H9 (cell line): Measurements from ENCODE around the gene PCID2. TPM values are rescaled to one million over a fixed set of nuclear protein-coding genes. Genes with fewer than 3 reads are reported as not detected.
A peak's percentile ranks its signal among the peaks of the same experiment; 100 is the strongest.

Source experiments
- DNase-seq: peaks from one replicate; pipeline ENCODE4 v3.0.0-alpha.2; 2017
- H2AFZ ChIP-seq: one replicate; pipeline ENCODE4 v1.6.1; 2013; ENCODE audit warnings: mild to moderate bottlenecking, low read length, control low read depth, moderate library complexity
- H2AK5ac ChIP-seq: 2 replicates; pipeline ENCODE4 v1.6.1; 2013; ENCODE audit warnings: low read length, control low read depth, mixed read lengths; ENCODE audit not compliant: insufficient read length
- H2BK120ac ChIP-seq: one replicate; pipeline ENCODE4 v1.6.1; 2013; ENCODE audit warnings: low read depth, mild to moderate bottlenecking, low read length, control low read depth, inconsistent platforms; ENCODE audit not compliant: poor library complexity, severe bottlenecking
- H2BK12ac ChIP-seq: 2 replicates; pipeline ENCODE4 v1.6.1; 2013; ENCODE audit warnings: low read length, control low read depth, mixed read lengths, low read depth; ENCODE audit not compliant: insufficient read length
- H2BK15ac ChIP-seq: 2 replicates; pipeline ENCODE4 v1.6.1; 2013; ENCODE audit warnings: low read depth, low read length, control low read depth
- H2BK20ac ChIP-seq: one replicate; pipeline ENCODE4 v1.6.1; 2013; ENCODE audit warnings: low read depth, mild to moderate bottlenecking, low read length, control low read depth, inconsistent platforms; ENCODE audit not compliant: poor library complexity, severe bottlenecking
- H2BK5ac ChIP-seq: 2 replicates; pipeline ENCODE4 v1.6.1; 2013; ENCODE audit warnings: low read length, control low read depth, mixed read lengths; ENCODE audit not compliant: insufficient read length
- H3K14ac ChIP-seq: 2 replicates; pipeline ENCODE4 v1.6.1; 2013; ENCODE audit warnings: low read length, control low read depth; ENCODE audit not compliant: insufficient read depth
- H3K18ac ChIP-seq: 2 replicates; pipeline ENCODE4 v1.6.1; 2013; ENCODE audit warnings: low read depth, mild to moderate bottlenecking, mixed read lengths, low read length, control low read depth; ENCODE audit not compliant: insufficient read length
- H3K23ac ChIP-seq: 2 replicates; pipeline ENCODE4 v1.6.1; 2013; ENCODE audit warnings: low read length, control low read depth, mixed read lengths, low read depth; ENCODE audit not compliant: insufficient read length
- H3K23me2 ChIP-seq: 2 replicates; pipeline ENCODE4 v1.6.1; 2013; ENCODE audit warnings: low read depth, mild to moderate bottlenecking, mixed read lengths, low read length, control low read depth; ENCODE audit not compliant: insufficient read length, poor library complexity, severe bottlenecking
- H3K27ac ChIP-seq: 2 replicates; pipeline ENCODE4 v1.5.1; 2013; ENCODE audit warnings: low read length, control low read depth, mixed read lengths, low read depth; ENCODE audit not compliant: insufficient read length
- H3K27me3 ChIP-seq: 2 replicates; pipeline ENCODE4 v1.6.1; 2013; ENCODE audit warnings: low read length, control low read depth, inconsistent platforms; ENCODE audit not compliant: insufficient read depth
- H3K4ac ChIP-seq: 2 replicates; pipeline ENCODE4 v1.6.1; 2013; ENCODE audit warnings: low read depth, mild to moderate bottlenecking, control low read depth, inconsistent platforms, low read length, moderate library complexity
- H3K4me1 ChIP-seq: 2 replicates; pipeline ENCODE4 v1.6.1; 2013; ENCODE audit warnings: low read length, control low read depth, inconsistent platforms; ENCODE audit not compliant: insufficient read depth
- H3K4me2 ChIP-seq: 2 replicates; pipeline ENCODE4 v1.6.1; 2013; ENCODE audit warnings: low read length, control low read depth, mixed read lengths; ENCODE audit not compliant: insufficient read length, insufficient read depth
- H3K56ac ChIP-seq: 2 replicates; pipeline ENCODE4 v1.6.1; 2013; ENCODE audit warnings: low read depth, mild to moderate bottlenecking, mixed read lengths, low read length, control low read depth; ENCODE audit not compliant: insufficient read length
- H3K79me1 ChIP-seq: 2 replicates; pipeline ENCODE4 v1.6.1; 2013; ENCODE audit warnings: low read depth, mild to moderate bottlenecking, moderate library complexity, low read length, control low read depth, inconsistent platforms; ENCODE audit not compliant: insufficient read depth, poor library complexity, severe bottlenecking
- H3K79me2 ChIP-seq: 2 replicates; pipeline ENCODE4 v1.6.1; 2013; ENCODE audit warnings: low read length, control low read depth, inconsistent platforms; ENCODE audit not compliant: insufficient read depth
- H3K9ac ChIP-seq: 2 replicates; pipeline ENCODE4 v1.6.1; 2013; ENCODE audit warnings: low read length, control low read depth, mixed read lengths; ENCODE audit not compliant: insufficient read length; ENCODE audit errors: extremely low read depth
- H3K9me3 ChIP-seq: one replicate; pipeline ENCODE4 v1.6.1; 2013; ENCODE audit warnings: low read depth, low read length, inconsistent platforms; ENCODE audit not compliant: control insufficient read depth
- H3T11ph ChIP-seq: one replicate; pipeline ENCODE4 v1.6.1; 2013; ENCODE audit warnings: mild to moderate bottlenecking, low read length, control low read depth, inconsistent platforms
- H4K20me1 ChIP-seq: one replicate; pipeline ENCODE4 v1.6.1; 2013; ENCODE audit not compliant: control insufficient read depth, insufficient read length, insufficient read depth
- H4K5ac ChIP-seq: 2 replicates; pipeline ENCODE4 v1.6.1; 2013; ENCODE audit warnings: low read depth, mild to moderate bottlenecking, mixed read lengths, low read length, control low read depth; ENCODE audit not compliant: insufficient read length
- H4K8ac ChIP-seq: replicated peaks from 2 replicates; pipeline ENCODE4 v1.6.1; 2013; ENCODE audit warnings: low read length, control low read depth, mixed read lengths, low read depth; ENCODE audit not compliant: insufficient read length
- H4K91ac ChIP-seq: 2 replicates; pipeline ENCODE4 v1.6.1; 2013; ENCODE audit warnings: low read depth, mild to moderate bottlenecking, moderate library complexity, mixed read lengths, low read length, control low read depth; ENCODE audit not compliant: insufficient read length
- H3K27ac Mint-ChIP-seq, 3 experiments: 2 replicates in 2 of 3; 3 replicates in 1 of 3; pipeline ENCODE4 v1.8.0; 2020 to 2021; ENCODE audit warnings: mixed read lengths in 3 of 3, mild to moderate bottlenecking in 1 of 3, moderate library complexity in 1 of 3
- H3K27me3 Mint-ChIP-seq: 2 replicates; pipeline ENCODE4 v1.8.0; 2021; ENCODE audit warnings: low read depth, mild to moderate bottlenecking, moderate library complexity, mixed read lengths
- H3K36me3 Mint-ChIP-seq, 3 experiments: 2 replicates in 2 of 3; 3 replicates in 1 of 3; pipeline ENCODE4 v1.8.0; 2020 to 2021; ENCODE audit warnings: low read depth in 3 of 3, mixed read lengths in 3 of 3; ENCODE audit not compliant: insufficient read depth in 1 of 3
- H3K4me1 Mint-ChIP-seq, 2 experiments: 2 replicates each; pipeline ENCODE4 v1.8.0; 2020; ENCODE audit warnings: mixed read lengths in 2 of 2
- H3K4me3 Mint-ChIP-seq, 2 experiments: 2 replicates in 1 of 2; 3 replicates in 1 of 2; pipeline ENCODE4 v1.8.0; 2020 to 2021; ENCODE audit warnings: mild to moderate bottlenecking in 2 of 2, mixed read lengths in 2 of 2, moderate library complexity in 1 of 2
- H3K9me3 Mint-ChIP-seq, 2 experiments: 2 replicates in 1 of 2; 3 replicates in 1 of 2; pipeline ENCODE4 v1.8.0; 2020; ENCODE audit warnings: mild to moderate bottlenecking in 2 of 2, mixed read lengths in 2 of 2, moderate library complexity in 1 of 2
- WGBS: extraction: QIAGEN DNeasy Blood & Tissue Kit; methylation state at CpG from one replicate; pipeline ENCODE4 v1.1.7; 2013; ENCODE audit warnings: missing lambda C conversion rate, low lambda C conversion rate, mixed read lengths; ENCODE audit not compliant: insufficient read length; ENCODE audit errors: extremely low coverage; 5-methylcytosine and 5-hydroxymethylcytosine counted together
- total RNA-seq: library from RNA; stranded (reverse); gene quantifications from 2 replicates; pipeline ENCODE4 v1.2.1, GENCODE V29; 2021
- TF ChIP-seq, protein P1 (sequence below): fragments of 200-600 bp; sonication (generic); conservative IDR thresholded peaks from 3 replicates; pipeline ENCODE4 v1.8.0; 2021; ENCODE audit warnings: antibody characterized with exemption, mild to moderate bottlenecking

Gene PCID2
- total RNA-seq, 1 experiment from 2014 or later: 66.0 TPM

DNA sequence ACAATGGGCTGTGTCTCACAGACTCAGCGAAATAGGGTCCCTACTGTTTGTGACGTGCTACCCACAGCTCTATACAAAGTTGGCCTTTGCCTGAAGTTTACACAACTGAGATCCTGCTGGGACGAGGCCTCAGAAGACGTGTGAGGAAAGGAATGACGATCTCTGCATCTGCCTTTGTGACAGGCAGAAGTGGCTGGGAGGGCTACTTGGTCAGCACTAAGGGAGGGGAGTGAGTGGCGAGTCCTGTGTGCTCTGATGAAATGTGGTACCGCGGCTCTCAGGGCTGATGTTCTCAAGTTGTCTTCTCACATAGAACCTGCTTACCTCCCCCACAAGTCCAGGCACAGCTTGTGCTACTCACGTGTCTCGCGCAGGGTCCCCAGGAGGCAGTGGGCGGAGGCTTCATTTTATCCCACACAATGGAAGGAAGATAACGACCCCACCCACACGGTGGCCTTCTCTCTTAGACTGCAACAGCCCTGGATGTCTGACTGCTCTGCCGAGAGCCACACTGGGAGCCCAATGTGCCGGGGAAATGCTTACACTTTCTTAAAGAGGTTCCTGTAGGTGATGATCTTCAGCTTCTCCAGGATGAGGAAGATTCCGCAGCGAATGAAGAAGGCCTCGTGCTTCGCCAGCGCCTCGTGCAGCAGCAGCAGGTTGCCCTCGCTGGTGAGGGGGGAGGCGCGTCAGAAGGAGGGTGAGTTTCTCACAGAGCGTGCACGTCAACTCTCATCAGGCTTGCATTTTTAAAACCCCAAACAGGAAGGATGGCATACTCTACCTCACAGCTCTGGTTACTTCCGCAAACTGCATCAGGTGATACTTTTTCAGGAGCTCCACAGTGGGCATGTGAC, 28.9 kb downstream of the PCID2 start:
- Histone ChIP-seq H4K5ac (no peak overlapping the region), H3K4me1 (no peaks in the 10 kb centered on the region), H3K4ac (no peak overlapping the region), H3K4me2 (no peak overlapping the region), H3T11ph (no peak overlapping the region), H3K79me1 (peaks cover under 1% of the 10 kb centered on the region), H4K8ac (no peak overlapping the region), H3K56ac (no peak overlapping the region), H2BK120ac (no peak overlapping the region), H3K27ac (no peak overlapping the region), H4K20me1 (no peaks in the 10 kb centered on the region), H3K23ac (no peak overlapping the region), H2BK20ac (no peak overlapping the region), H3K79me2 (no peaks in the 10 kb centered on the region), H3K27me3 (no peaks in the 10 kb centered on the region), H3K9me3 (no peaks in the 10 kb centered on the region), H2AK5ac (no peak overlapping the region), H4K91ac (no peak overlapping the region), H3K9ac (no peak overlapping the region), H3K18ac (no peak overlapping the region), H2BK15ac (no peak overlapping the region), H2BK12ac (no peak overlapping the region), H3K14ac (no peak overlapping the region), H2AFZ (no peak overlapping the region), H3K23me2 (no peaks in the 10 kb centered on the region), H2BK5ac (no peak overlapping the region)
- peak overlapping the region; percentile 92 to 98 (median 92) for H3K27ac Mint-ChIP-seq
- peaks cover 18 to 28% of the 10 kb centered on the region in 2 experiments for H3K4me1 Mint-ChIP-seq
- no peaks in the 10 kb centered on the region; the same call in 1 of the 2 replicates for H3K27me3 Mint-ChIP-seq
- peaks cover 37 to 85% (median 85%) of the 10 kb centered on the region in 3 experiments for H3K36me3 Mint-ChIP-seq
- no peaks in the 10 kb centered on the region for H3K9me3 Mint-ChIP-seq
- H3K4me3 Mint-ChIP-seq: peak overlapping the region in 1 of 2 experiments; percentile 58; a peak in 2 of 5 replicates
- WGBS: no CpG with 5 or more reads among the region's 28 CpGs
- DNase-seq: no peak
- TF ChIP-seq, protein P1, sequence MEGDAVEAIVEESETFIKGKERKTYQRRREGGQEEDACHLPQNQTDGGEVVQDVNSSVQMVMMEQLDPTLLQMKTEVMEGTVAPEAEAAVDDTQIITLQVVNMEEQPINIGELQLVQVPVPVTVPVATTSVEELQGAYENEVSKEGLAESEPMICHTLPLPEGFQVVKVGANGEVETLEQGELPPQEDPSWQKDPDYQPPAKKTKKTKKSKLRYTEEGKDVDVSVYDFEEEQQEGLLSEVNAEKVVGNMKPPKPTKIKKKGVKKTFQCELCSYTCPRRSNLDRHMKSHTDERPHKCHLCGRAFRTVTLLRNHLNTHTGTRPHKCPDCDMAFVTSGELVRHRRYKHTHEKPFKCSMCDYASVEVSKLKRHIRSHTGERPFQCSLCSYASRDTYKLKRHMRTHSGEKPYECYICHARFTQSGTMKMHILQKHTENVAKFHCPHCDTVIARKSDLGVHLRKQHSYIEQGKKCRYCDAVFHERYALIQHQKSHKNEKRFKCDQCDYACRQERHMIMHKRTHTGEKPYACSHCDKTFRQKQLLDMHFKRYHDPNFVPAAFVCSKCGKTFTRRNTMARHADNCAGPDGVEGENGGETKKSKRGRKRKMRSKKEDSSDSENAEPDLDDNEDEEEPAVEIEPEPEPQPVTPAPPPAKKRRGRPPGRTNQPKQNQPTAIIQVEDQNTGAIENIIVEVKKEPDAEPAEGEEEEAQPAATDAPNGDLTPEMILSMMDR: no peak
